ENCODE data around the gene CFAP299.
A peak's percentile ranks its signal among the peaks of the same experiment; 100 is the strongest.

CFAP299 gene

GRCh38 chr4:80909938-80910337 lies 574.4 kb downstream of the CFAP299 start:
- DNase-seq (ENCODE audit: low spot score), result no peak
- FAIRE-seq, result no peak

DNA sequence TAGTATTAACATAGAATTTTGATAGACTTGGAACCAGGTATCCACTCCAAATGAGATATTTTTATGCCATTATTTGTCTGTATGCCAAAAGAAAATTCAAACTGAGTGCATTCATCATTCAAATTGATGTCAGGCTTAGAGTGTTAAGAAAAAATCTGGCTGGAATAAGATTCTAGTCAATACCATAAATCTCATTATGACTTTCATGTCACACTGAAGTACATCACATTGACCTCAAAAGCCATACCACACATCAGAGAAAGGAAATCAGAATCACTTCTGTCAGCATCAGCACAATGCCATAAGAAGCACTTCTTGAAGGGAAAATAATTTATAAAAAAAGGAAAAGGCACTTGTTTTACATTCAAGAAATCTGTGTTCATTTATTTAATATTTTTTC lies 575.9 kb downstream of the CFAP299 start:
- FAIRE-seq (no peak), DNase-seq (ENCODE audit: low spot score) (no peak)

GRCh38 chr4:80912350-80912749 lies 576.8 kb downstream of the CFAP299 start:
- DNase-seq (ENCODE audit: low spot score) (no peak), FAIRE-seq (no peak)

- DNase-seq (ENCODE audit: low spot score) (no peak), FAIRE-seq (no peak)
Measured at GRCh38 chr4:80913381-80913780, 577.9 kb downstream of the CFAP299 start.

- DNase-seq (ENCODE audit: low spot score) (no peak), FAIRE-seq (no peak)
Measured at GRCh38 chr4:80916770-80917169, 581.2 kb downstream of the CFAP299 start.

DNA sequence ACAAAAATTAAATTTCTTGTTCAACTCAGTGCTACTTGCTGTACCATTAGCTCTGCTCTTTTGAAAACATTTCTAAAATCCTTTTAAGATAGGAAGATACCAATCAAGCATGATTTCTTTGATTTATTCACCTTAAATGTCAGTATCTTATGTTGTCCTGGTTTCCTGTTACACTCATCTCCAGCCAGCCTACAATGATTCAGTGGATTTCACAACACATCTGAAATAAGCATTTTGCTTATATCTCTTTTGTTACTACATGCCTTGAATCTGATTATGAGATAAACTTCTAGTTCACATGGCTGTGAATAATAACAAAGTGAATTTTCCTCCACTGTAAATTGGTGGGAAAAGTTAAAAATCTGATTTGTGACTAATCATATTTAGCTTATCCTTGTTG lies 582.5 kb downstream of the CFAP299 start:
- DNase-seq (ENCODE audit: low spot score), result no peak

GRCh38 chr4:80921441-80921840 lies 585.9 kb downstream of the CFAP299 start:
- DNase-seq (ENCODE audit: low spot score) (no peak), FAIRE-seq (no peak)

More for the DNA sequence above, 582.5 kb downstream of the CFAP299 start:
- FAIRE-seq, result no peak

DNA sequence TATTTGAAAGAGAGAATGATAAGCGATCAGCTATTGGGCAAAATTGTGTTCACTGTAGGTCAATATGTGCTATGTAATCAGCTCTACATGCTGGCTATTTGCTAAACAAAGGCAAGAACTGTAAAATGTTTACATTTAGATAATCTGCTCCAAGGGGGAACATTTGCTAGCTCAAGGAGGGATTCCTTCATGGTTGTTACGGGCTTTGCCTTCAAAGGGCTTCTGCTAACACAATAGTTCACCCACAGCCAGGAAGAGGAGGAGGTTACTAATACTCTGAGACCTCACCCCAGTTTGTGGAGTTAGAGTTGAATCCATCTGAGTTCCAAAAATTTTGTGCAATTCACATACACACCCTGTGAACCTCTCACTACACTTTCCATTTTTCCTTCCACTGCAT lies 587.4 kb downstream of the CFAP299 start:
- FAIRE-seq (no peak), DNase-seq (ENCODE audit: low spot score) (no peak)

GRCh38 chr4:80925293-80925692 lies 589.8 kb downstream of the CFAP299 start:
- no peak for FAIRE-seq

GRCh38 chr4:80926446-80926845 lies 590.9 kb downstream of the CFAP299 start:
- no peak for FAIRE-seq
- peak; percentile 11 for DNase-seq (ENCODE audit: low spot score)

More at GRCh38 chr4:80925293-80925692, 589.8 kb downstream of the CFAP299 start:
- DNase-seq (ENCODE audit: low spot score), result no peak

DNA sequence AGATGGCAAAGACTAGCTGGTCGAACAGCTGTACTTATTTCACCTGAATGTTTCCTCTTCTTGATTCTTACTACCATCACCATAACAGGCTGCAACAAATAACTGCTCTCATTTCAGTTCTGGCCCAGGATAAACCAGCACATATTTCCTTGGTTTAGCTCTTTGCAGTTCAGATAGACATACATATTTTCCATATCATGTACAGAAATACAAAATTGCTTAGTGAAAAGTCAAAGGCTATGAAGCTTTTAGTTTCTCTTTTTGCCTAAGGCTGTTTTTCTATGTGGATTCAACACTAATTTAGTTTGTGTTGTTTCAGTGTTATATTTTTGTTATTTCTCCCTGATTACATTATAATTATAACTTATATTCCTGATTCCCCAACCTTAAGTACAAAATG lies 591.4 kb downstream of the CFAP299 start:
- FAIRE-seq, result no peak
- no peak for DNase-seq (ENCODE audit: low spot score)

- FAIRE-seq (no peak), DNase-seq (ENCODE audit: low spot score) (no peak)
Measured at GRCh38 chr4:80927420-80927819, 591.9 kb downstream of the CFAP299 start.

GRCh38 chr4:80931631-80932081 lies 596.1 kb downstream of the CFAP299 start:
- no peak for FAIRE-seq

GRCh38 chr4:80948141-80948540 lies 612.6 kb downstream of the CFAP299 start:
- no peak for FAIRE-seq
- DNase-seq (ENCODE audit: low spot score), result no peak

More at GRCh38 chr4:80931631-80932081, 596.1 kb downstream of the CFAP299 start:
- DNase-seq (ENCODE audit: low spot score), result no peak

- FAIRE-seq (peak; percentile 7), DNase-seq (ENCODE audit: low spot score) (peak; percentile 7)
Measured at GRCh38 chr4:80948995-80949394, 613.5 kb downstream of the CFAP299 start.

DNA sequence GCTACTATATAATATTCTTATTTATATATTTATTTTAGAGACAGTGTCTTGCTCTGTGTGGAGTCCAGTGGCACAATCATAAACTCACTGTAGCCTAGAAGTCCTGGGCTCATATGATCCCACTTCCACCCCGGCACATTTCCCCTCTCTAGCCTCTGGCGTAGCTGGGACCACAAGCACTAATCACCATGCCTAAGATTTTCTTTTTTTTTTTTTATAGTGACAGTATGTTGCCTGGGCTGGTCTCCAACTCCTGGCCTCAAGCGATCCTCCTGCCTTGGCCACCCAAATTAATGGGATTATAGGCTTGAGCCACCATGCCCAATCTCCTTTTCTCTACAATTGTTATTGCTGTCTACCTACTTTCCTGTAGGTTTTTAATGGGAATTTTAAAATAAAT lies 620.9 kb downstream of the CFAP299 start:
- DNase-seq (ENCODE audit: low spot score), result no peak
- no peak for FAIRE-seq

- DNase-seq (ENCODE audit: low spot score) (no peak), FAIRE-seq (no peak)
Measured at GRCh38 chr4:80963051-80963450, 627.5 kb downstream of the CFAP299 start.

GRCh38 chr4:80967346-80967745 lies 631.8 kb downstream of the CFAP299 start:
- FAIRE-seq, result no peak
- no peak for DNase-seq (ENCODE audit: low spot score)

GRCh38 chr4:80980239-80980638 lies 644.7 kb downstream of the CFAP299 start:
- DNase-seq (ENCODE audit: low spot score) (no peak), FAIRE-seq (no peak)

GRCh38 chr4:80986011-80986410 lies 650.5 kb downstream of the CFAP299 start:
- FAIRE-seq (no peak), DNase-seq (ENCODE audit: low spot score) (no peak)

DNA sequence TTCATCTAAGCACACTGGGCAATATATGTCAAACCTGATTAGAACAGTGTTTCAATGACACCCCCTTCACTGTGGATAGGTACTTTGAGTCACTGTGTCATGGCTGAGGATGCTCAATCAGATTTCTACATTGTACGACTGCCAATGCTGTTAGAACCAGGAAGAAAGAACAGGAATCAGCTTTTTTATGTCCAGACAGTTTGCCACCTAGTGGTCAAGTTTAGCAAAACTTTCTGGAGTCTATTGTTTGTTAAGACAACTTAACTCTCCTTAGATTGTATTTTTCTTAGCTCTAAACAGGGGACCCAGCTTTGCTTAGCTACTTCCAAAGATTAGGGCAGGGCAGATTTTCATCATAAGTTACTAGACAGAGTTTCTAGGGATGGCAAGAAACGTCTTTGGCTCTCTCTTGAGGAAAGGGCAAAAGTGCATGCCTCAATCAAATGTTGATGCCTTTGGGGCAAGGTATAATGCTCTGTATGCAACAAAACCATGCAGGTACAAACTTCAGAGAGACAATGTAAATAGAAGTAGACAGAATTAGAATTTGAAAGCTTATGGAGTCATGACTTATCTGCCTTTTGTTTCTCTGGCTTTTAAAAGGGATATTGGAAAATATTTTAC lies 654.5 kb downstream of the CFAP299 start:
- DNase-seq (ENCODE audit: low spot score), result peak; percentile 29
- no peak for FAIRE-seq

DNA sequence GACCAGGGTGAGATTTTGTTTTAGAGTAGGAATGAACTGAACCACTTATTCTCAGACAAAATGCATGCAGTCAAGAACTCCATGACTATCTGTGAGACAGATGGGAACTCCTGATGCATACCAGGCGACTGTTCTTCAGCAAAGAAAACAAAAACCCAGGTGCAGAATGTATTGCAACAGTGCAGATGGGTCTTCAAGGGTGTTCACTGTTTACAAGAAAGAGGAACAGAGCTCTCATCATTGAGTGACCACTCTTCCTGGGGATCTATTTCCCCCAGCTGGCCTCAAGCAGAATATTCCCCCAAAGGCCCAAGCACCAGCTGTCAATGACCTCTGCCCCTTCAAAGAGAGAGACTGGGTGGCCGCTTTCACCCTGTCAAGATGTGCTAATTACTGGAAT lies 655.3 kb downstream of the CFAP299 start:
- FAIRE-seq (no peak), DNase-seq (ENCODE audit: low spot score) (no peak)

DNA sequence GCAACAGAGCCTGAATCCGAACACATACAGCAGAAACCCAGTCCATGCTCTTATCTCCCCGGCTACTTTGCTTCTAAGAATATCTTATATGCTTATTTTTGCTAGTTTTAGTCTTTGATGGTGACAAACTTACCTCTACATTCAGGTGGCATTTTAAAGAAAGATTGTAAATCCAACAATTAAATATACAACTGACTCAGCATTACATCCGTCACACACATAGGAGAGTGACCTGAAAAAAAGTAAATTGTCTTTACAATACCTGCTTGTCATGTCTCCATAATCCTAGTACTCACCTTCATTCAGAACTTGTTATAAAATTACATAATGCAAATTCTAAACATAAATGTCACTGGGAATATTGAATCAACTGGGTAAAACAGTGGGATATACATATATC lies 664.4 kb downstream of the CFAP299 start:
- DNase-seq (ENCODE audit: low spot score), result no peak
- FAIRE-seq, result no peak

Data from RCC 7860 (cell line).